Measurements from ENCODE around the gene ADAM12.

Gene ADAM12

GRCh38 chr10:126312167-126312566 lies 76.1 kb downstream of the ADAM12 start:
- no peak for DNase-seq

GRCh38 chr10:126309228-126309883 lies 78.9 kb downstream of the ADAM12 start:
- DNase-seq = no peak

GRCh38 chr10:126302826-126303665 lies 85.2 kb downstream of the ADAM12 start:
- no peak for DNase-seq

- DNase-seq = no peak
Observed at GRCh38 chr10:126302476-126302756, 85.9 kb downstream of the ADAM12 start.

- DNase-seq = no peak
Observed at GRCh38 chr10:126301701-126302475, 86.4 kb downstream of the ADAM12 start.

GRCh38 chr10:126294451-126294850 lies 93.8 kb downstream of the ADAM12 start:
- no peak for DNase-seq

GRCh38 chr10:126290232-126290631 lies 98.0 kb downstream of the ADAM12 start:
- DNase-seq = no peak

GRCh38 chr10:126288547-126289493 lies 99.5 kb downstream of the ADAM12 start:
- no peak for DNase-seq

GRCh38 chr10:126286256-126286780 lies 102.0 kb downstream of the ADAM12 start:
- no peak for DNase-seq

GRCh38 chr10:126283307-126283706 lies 105.0 kb downstream of the ADAM12 start:
- DNase-seq = no peak

GRCh38 chr10:126278851-126279250 lies 109.4 kb downstream of the ADAM12 start:
- no peak for DNase-seq

GRCh38 chr10:126277181-126277580 lies 111.1 kb downstream of the ADAM12 start:
- no peak for DNase-seq

GRCh38 chr10:126272526-126272925 lies 115.8 kb downstream of the ADAM12 start:
- DNase-seq = no peak

GRCh38 chr10:126270111-126270510 lies 118.2 kb downstream of the ADAM12 start:
- DNase-seq = no peak

GRCh38 chr10:126268013-126268920 lies 120.0 kb downstream of the ADAM12 start:
- DNase-seq = no peak

- no peak for DNase-seq
Observed at GRCh38 chr10:126264102-126265018, 123.9 kb downstream of the ADAM12 start.

- no peak for DNase-seq
Observed at GRCh38 chr10:126263006-126263676, 125.1 kb downstream of the ADAM12 start.

GRCh38 chr10:126262233-126262838 lies 125.9 kb downstream of the ADAM12 start:
- no peak for DNase-seq

Data from KG1 (cell line).